ENCODE data around the gene EVX1. TPM values are rescaled to one million over a fixed set of nuclear protein-coding genes. Genes with fewer than 3 reads are reported as not detected.

The EVX1 gene
- total and polyA plus RNA-seq, 2 of the 8 experiments (the other 6 are each of a cell fraction or from before 2014, with no cell fraction given) = not detected

DNA sequence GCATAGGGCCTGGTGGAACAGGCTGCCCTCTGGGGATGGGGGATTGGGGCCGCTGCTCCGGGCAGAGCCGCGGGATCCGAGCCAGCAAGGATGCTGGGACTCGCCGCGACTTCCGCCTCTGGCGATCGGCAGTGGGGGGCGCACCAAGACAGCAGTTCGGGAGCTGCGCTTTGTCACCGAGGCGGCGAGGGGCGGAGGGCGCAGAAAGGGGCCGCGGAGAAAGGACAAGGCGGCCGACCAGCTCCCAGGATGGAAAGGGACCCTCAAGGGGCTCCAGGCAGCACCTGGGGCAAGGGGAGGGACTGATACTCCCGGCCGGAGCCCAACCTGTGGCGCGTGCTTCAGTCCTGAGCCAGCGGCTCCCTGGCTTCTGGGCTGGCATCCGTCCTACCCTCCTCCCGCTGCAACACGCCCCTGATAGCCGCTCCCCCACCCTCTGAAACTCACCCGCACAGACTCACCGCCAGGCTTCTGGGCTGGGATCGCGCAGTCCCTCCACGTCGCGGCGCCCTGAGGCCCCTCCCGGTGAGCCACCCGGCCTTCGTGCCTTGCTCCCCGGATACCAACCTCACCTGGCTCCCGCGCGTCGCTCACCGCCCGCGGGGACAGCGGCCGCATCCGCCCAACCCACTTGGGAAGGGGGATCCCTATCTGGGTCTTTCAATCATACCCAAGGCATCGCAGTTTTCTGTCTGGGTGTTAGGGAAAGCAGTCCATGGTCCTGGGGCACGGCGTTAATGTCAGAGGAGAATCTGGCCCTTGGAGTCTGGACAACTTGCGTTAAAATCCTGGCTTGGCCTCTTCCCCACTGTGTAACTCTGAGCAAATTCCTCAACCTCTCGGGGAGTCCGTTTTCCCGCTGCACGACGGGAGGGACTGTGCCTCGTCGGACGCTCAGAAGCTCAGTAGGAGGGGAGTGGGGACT lies 7.0 kb upstream of the EVX1 start (continued):
- TF ChIP-seq KDM4A (IDR thresholded peaks at IDR 0.05; ENCODE audit: low read depth, low read length, severe bottlenecking) = peak; percentile 91
- TF ChIP-seq, protein P1, sequence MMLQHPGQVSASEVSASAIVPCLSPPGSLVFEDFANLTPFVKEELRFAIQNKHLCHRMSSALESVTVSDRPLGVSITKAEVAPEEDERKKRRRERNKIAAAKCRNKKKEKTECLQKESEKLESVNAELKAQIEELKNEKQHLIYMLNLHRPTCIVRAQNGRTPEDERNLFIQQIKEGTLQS (IDR thresholded peaks at IDR 0.05; ENCODE audit: insufficient read depth, low read depth, low read length) = no peak

Measured in H1 (cell line).